H1 (cell line): Measurements from ENCODE around the gene ERLEC1. TPM values are rescaled to one million over a fixed set of nuclear protein-coding genes. Genes with fewer than 3 reads are reported as not detected.

ENCODE experiments used
- ATF2 ChIP-seq: IDR thresholded peaks from 2 replicates; pipeline ENCODE4 v1.6.1; 2012; ENCODE audit warnings: low read length, inconsistent platforms
- ATF3 ChIP-seq: IDR thresholded peaks from 2 replicates; pipeline ENCODE4 v1.6.1; 2011; ENCODE audit warnings: low read depth, mild to moderate bottlenecking, low read length; ENCODE audit not compliant: insufficient read depth
- CHD1 ChIP-seq: IDR thresholded peaks from 2 replicates; pipeline ENCODE4 v1.6.1; 2012; ENCODE audit warnings: low read depth, low read length, improper control_type of control experiment
- CTCF ChIP-seq, 3 experiments: IDR thresholded peaks; 1 replicate in 2 of 3; 2 replicates in 1 of 3; pipeline versions ENCODE4 v1.5.1 to v1.6.1; 2011; ENCODE audit warnings: low read length in 3 of 3, mild to moderate bottlenecking in 3 of 3, inconsistent platforms in 2 of 3, low read depth in 1 of 3, moderate library complexity in 1 of 3; ENCODE audit not compliant: insufficient read depth in 1 of 3; ENCODE audit errors: control extremely low read depth in 1 of 3
- E2F6 ChIP-seq: IDR thresholded peaks from 2 replicates; pipeline ENCODE4 v1.6.1; 2012; ENCODE audit warnings: inconsistent platforms
- EGR1 ChIP-seq: IDR thresholded peaks from 2 replicates; pipeline ENCODE4 v1.6.1; 2011; ENCODE audit warnings: low read depth, low read length, borderline replicate concordance
- HDAC2 ChIP-seq, 2 experiments: fragments of 300-600 bp in 1 of 2; sonication (generic) in 1 of 2; IDR thresholded peaks; 2 replicates each; pipeline ENCODE4 v1.6.1; 2011 to 2012; ENCODE audit warnings: low read depth in 2 of 2, low read length in 2 of 2, mild to moderate bottlenecking in 2 of 2, moderate library complexity in 2 of 2, borderline replicate concordance in 1 of 2, inconsistent platforms in 1 of 2
- KDM1A ChIP-seq: fragments of 200-600, 300-600 bp; sonication (generic); IDR thresholded peaks from 2 replicates; pipeline ENCODE4 v1.7.1; 2016; ENCODE audit warnings: mild to moderate bottlenecking, low read length, borderline replicate concordance
- MAX ChIP-seq: IDR thresholded peaks from 2 replicates; pipeline ENCODE4 v1.6.1; 2012; ENCODE audit warnings: inconsistent platforms
- NANOG ChIP-seq: IDR thresholded peaks from 2 replicates; pipeline ENCODE4 v1.6.1; 2011; ENCODE audit warnings: low read length, low read depth, mild to moderate bottlenecking, inconsistent platforms; ENCODE audit not compliant: insufficient read depth, poor library complexity, severe bottlenecking
- NRF1 ChIP-seq: IDR thresholded peaks from 2 replicates; pipeline ENCODE4 v1.6.1; 2011; ENCODE audit warnings: mild to moderate bottlenecking, low read depth, low read length, improper control_type of control experiment
- RBBP5 ChIP-seq: IDR thresholded peaks from 2 replicates; pipeline ENCODE4 v1.7.1; 2012; ENCODE audit warnings: low read depth, mild to moderate bottlenecking, inconsistent platforms, low read length, moderate library complexity, borderline replicate concordance
- SP1 ChIP-seq: IDR thresholded peaks from 2 replicates; pipeline ENCODE4 v1.6.1; 2011; ENCODE audit warnings: low read depth, low read length
- SP4 ChIP-seq: IDR thresholded peaks from 2 replicates; pipeline ENCODE4 v1.6.1; 2012; ENCODE audit warnings: low read length, inconsistent platforms
- TAF7 ChIP-seq: optimal IDR thresholded peaks from 2 replicates; pipeline ENCODE3; 2011; ENCODE audit warnings: low read depth, mild to moderate bottlenecking, inconsistent platforms, low read length, moderate library complexity, borderline replicate concordance
- TEAD4 ChIP-seq: IDR thresholded peaks from 2 replicates; pipeline ENCODE4 v1.6.1; 2012; ENCODE audit warnings: low read depth, low read length, inconsistent platforms, mixed read lengths
- ZNF274 ChIP-seq: IDR thresholded peaks from 2 replicates; pipeline ENCODE4 v1.7.0; 2012; ENCODE audit warnings: low read length, borderline replicate concordance; ENCODE audit errors: extremely low read depth
- polyA plus RNA-seq, 7 experiments: library from polyadenylated mRNA; depleted of rRNA in 3 of 7; stranded (reverse) in 5 of 7; unstranded in 2 of 7; fragments of >200 nt in 5 of 7; fragments of 200-250 nt in 2 of 7; gene quantifications; 1 replicate in 5 of 7; 2 replicates in 1 of 7; 4 replicates in 1 of 7; pipeline versions ENCODE4 v1.2.1 to v1.2.3, GENCODE V29; 2011 to 2013; ENCODE audit warnings: missing spikeins in 2 of 7, mixed read lengths in 2 of 7
- total RNA-seq: library from RNA; stranded (reverse); fragmentation: NEBNext Ultra II Directional; extraction: Animal tissue kit (Norgen Biotek cat#: 25700); gene quantifications from 2 replicates; pipeline ENCODE4 v1.2.1, GENCODE V29; 2021

ERLEC1 gene
- total and polyA plus RNA-seq, 2 of the 8 experiments (the other 6 are each of a cell fraction or from before 2014, with no cell fraction given): 12.9 to 26.7 TPM

- TF ChIP-seq ATF2: no peak
- TF ChIP-seq SP1: no peak
- 0 out of 2 replicates have a peak, but pooled peaks have one; percentile 12 for TF ChIP-seq SP4
- peak; percentile 63; the same call in 1 of the 2 replicates for TF ChIP-seq E2F6
- peak; percentile 65; the same call in 1 of the 2 replicates for TF ChIP-seq NRF1
- no peak for TF ChIP-seq HDAC2 (IDR thresholded peaks at IDR 0.05; ENCODE audit: borderline replicate concordance in 1 of 2, low read depth in 2 of 2, low read length in 2 of 2)
- no peak for TF ChIP-seq NANOG
- TF ChIP-seq MAX: peak; percentile 63
- no peak for TF ChIP-seq ATF3
- no peak for TF ChIP-seq ZNF274
- TF ChIP-seq CHD1: no peak
- TF ChIP-seq CTCF (IDR thresholded peaks at IDR 0.05; ENCODE audit: control extremely low read depth in 1 of 3, insufficient read depth in 1 of 3, low read depth in 1 of 3, low read length in 3 of 3): peak in 2 of 3 experiments; percentile 12 to 24; a peak in 2 of 4 replicates
- TF ChIP-seq RBBP5: peak; percentile 68; the same call in 1 of the 2 replicates
- TF ChIP-seq KDM1A: no peak
- TF ChIP-seq TAF7: peak; percentile 55
- TF ChIP-seq TEAD4: no peak
- TF ChIP-seq EGR1: no peak
These were observed 19.2 kb upstream of the ERLEC1 start, which contains the start of gene CHAC2 (continued) for GRCh38 chr2:53767405-53768241.
